ENCODE measurements around the gene GALNT9. TPM values are rescaled to one million over a fixed set of nuclear protein-coding genes. Genes with fewer than 3 reads are reported as not detected.
A peak's percentile ranks its signal among the peaks of the same experiment; 100 is the strongest.

GALNT9 gene
- total RNA-seq, 1 experiment from 2014 or later: not detected

GRCh38 chr12:132190834-132191500 lies 138.4 kb downstream of the GALNT9 start:
- no peak for DNase-seq (ENCODE audit: extremely low read depth, low read depth)

GRCh38 chr12:132190012-132190755 lies 139.2 kb downstream of the GALNT9 start:
- DNase-seq (ENCODE audit: extremely low read depth, low read depth): no peak

GRCh38 chr12:132189378-132190011 lies 139.9 kb downstream of the GALNT9 start:
- peak; percentile 89 for DNase-seq (ENCODE audit: extremely low read depth, low read depth)

- DNase-seq (ENCODE audit: extremely low read depth, low read depth): no peak
These were observed 140.5 kb downstream of the GALNT9 start for GRCh38 chr12:132188916-132189325.

- no peak for DNase-seq (ENCODE audit: extremely low read depth, low read depth)
These were observed 140.9 kb downstream of the GALNT9 start for GRCh38 chr12:132188451-132188901.

GRCh38 chr12:132187646-132188450 lies 141.5 kb downstream of the GALNT9 start:
- no peak for DNase-seq (ENCODE audit: extremely low read depth, low read depth)

GRCh38 chr12:132186857-132187620 lies 142.3 kb downstream of the GALNT9 start:
- DNase-seq (ENCODE audit: extremely low read depth, low read depth): no peak

- DNase-seq (ENCODE audit: extremely low read depth, low read depth): no peak
These were observed 143.1 kb downstream of the GALNT9 start for GRCh38 chr12:132186208-132186856.

GRCh38 chr12:132185705-132186104 lies 143.7 kb downstream of the GALNT9 start:
- no peak for DNase-seq (ENCODE audit: extremely low read depth, low read depth)

GRCh38 chr12:132182711-132183365 lies 146.6 kb downstream of the GALNT9 start:
- no peak for DNase-seq (ENCODE audit: extremely low read depth, low read depth)

- DNase-seq (ENCODE audit: extremely low read depth, low read depth): no peak
These were observed 147.1 kb downstream of the GALNT9 start for GRCh38 chr12:132182206-132182710.

- DNase-seq (ENCODE audit: extremely low read depth, low read depth): no peak
These were observed 147.7 kb downstream of the GALNT9 start for GRCh38 chr12:132181570-132182200.

- no peak for DNase-seq (ENCODE audit: extremely low read depth, low read depth)
These were observed 148.5 kb downstream of the GALNT9 start for GRCh38 chr12:132180648-132181546.

GRCh38 chr12:132179431-132180362 lies 149.7 kb downstream of the GALNT9 start:
- DNase-seq (ENCODE audit: extremely low read depth, low read depth): no peak

GRCh38 chr12:132178801-132179401 lies 150.5 kb downstream of the GALNT9 start:
- DNase-seq (ENCODE audit: extremely low read depth, low read depth): no peak

GRCh38 chr12:132178316-132178715 lies 151.1 kb downstream of the GALNT9 start:
- DNase-seq (ENCODE audit: extremely low read depth, low read depth): no peak
